Measurements from ENCODE around the gene ERLEC1.
"Not testable (repeated sequence)": the region's sequence is repeated elsewhere in the genome, so short reads cannot be mapped to it uniquely, and the experiment has no call there.

The ERLEC1 gene

DNA sequence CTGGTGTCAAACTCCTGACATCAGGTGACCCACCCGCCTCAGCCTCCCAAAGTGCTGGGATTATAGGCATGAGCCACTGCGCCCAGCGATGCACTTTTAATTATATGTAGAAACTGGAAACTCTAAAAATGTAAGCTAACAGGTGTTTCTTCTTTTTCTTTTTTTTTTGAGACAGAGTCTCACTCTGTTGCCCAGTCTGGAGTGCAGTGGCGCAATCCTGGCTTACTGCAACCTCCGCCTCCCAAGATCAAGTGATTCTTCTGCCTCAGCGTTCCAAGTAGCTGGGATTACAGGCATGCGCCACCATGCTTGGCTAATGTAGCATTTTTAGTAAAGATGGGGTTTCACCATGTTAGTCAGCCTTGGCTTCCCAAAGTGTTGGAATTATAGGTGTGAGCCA, 54.8 kb downstream of the ERLEC1 start:
- not testable (repeated sequence) for DNase-seq

GRCh38 chr2:53842891-53843290, 56.0 kb downstream of the ERLEC1 start:
- no peak for DNase-seq

DNA sequence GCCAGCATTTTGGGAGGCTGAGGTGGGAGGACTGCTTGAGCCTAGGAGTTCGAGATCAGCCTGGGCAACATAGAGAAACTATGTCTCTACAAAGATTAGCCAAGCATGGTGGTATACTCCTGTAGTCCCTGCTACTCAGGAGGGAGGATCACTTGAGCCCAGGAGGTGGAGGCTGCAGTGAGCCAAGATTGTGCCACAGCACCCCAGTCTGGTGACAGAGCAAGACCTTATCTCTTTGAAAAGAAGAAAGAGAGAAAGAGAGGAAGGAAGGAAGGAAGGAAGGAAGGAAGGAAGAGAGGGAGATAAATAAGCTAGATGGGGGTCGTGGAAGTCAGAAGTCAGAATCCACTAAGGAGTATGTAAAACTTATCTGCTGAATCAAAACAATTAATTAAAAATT, 56.8 kb downstream of the ERLEC1 start:
- no peak for DNase-seq

DNA sequence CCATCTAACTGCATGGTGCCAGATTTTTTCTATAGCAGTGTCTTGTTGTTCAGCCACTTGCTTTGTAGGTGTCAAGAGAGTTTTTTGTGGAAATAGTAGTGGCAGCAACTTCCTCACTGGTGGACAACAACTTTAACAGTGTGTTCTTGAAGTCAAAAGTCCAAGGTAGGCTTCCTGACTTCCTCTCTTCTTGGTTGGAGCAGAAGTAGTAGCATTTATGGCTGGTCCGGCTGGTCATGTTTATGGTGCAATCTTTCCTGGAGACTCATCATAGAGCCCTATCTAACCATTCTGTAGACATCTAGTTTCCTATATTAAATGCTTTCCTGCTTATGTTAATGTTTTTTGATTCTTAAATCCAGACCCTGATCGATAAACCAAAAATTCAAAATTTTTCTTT, 61.2 kb downstream of the ERLEC1 start:
- DNase-seq, result no peak

DNA sequence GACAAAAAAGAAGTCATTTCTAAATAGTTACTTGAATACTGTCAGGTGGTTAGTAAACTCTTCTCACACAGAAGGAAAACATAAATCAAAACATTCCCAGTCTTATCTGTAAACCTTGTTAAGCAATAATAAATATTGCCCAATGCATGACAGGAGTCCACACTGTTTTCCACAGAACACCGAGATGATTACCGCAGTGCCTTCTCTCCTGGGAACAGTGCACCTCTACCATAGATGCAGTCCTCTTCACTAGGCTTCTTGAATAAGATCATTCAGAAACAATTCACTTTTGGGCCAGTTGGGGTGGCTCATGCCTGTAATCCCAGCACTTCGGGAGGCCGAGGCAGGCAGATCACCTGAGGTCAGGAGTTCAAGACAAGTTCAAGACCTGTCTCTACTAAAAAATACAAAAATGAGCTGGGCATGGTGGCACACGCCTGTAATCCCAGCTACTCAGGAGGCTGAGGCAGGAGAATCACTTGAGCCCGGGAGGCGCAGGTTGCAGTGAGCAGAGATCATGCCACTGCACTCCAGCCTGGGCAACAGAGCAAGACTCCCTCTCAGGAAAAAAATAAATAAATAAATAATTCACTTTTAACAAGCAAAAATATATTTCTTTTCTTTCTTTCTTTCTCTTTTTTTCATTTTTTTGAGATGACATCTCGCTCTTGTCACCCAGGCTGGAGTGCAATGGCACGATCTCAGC, 64.4 kb downstream of the ERLEC1 start:
- not testable (repeated sequence) for DNase-seq

DNA sequence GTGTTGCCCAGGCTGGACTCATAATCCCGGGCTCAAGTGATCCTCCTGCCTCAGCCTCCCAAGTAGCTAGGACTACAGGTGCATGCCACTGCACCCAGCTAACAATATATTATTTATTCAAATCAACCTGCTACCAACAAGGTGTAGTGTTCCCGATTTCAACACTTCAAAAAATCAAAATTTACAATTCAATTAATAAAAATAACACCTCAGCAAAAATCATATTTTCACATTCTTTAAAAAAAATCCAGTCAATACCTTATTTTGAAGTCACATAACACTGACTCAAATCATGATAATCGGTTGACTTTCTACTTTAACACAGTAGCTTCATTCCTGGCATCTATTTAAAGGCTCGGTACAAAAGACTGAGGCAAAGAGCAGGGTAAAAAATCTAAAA, 65.7 kb downstream of the ERLEC1 start:
- no peak for DNase-seq

DNA sequence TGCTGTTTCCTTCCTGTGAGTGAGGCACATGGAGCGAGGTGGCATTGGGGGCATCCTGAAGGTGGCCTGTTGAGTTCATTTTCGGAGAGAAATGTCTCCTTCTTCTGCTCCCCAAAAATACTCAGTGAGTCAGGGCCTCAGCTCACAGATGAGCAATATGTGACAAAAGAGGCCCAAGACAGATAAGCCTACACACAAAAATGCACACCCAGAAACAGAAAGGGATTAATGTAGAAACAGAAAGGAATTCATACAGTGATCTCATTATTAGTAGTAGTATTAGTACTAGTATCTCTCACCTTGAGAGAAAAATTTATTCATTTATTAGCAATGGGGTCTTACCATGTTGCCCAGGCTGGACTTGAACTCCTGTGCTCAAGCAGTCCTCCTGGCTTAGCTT, 67.8 kb downstream of the ERLEC1 start:
- no peak for DNase-seq

- DNase-seq, result no peak
These were observed 69.4 kb downstream of the ERLEC1 start for GRCh38 chr2:53856272-53856671.

GRCh38 chr2:53859206-53860181, 72.7 kb downstream of the ERLEC1 start, which contains the start of gene GPR75:
Gene GPR75 (minus strand): TSS chr2:53859967. CDS start chr2:53854756, 5,211 bp downstream.
- no peak for DNase-seq

DNA sequence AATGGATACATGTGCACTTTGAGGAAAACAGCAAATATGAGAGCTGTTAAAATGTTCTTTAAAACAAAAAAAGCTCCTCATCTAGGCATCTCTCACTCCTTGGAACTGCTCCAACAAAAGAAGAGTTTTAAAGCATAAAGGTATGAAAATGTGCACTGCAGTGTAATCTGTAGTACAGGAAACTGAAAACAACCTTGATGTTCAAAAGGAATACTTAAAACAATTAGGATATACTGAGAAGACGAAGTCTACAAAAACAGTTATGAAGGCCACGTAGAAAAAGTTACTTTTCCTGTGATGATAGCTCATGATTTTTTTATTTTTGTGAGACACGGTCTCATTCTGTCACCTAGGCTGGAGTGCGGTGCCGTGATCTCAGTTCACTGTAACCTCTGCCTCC, 75.0 kb downstream of the ERLEC1 start:
- no peak for DNase-seq

GRCh38 chr2:53863538-53864227, 76.8 kb downstream of the ERLEC1 start:
- no peak for DNase-seq

DNA sequence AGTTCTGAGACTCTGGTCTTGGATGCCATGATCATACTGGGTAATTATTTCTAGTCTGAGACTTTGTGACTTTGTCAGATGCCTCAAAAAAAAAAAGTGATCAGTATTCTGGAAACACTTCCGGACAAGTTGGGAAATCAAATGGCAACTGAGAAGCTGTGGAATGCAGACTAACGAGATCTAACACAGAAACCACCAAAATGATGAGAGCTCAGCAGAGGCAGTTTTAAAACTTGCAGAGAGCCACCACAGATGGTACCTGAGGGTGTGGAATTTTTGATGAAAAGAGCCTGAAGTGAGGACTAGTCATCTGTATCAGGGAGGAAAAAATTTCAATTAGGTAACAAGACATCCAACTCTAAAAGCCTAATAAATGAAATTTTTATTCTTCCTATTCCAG, 78.4 kb downstream of the ERLEC1 start:
- DNase-seq, result no peak

DNA sequence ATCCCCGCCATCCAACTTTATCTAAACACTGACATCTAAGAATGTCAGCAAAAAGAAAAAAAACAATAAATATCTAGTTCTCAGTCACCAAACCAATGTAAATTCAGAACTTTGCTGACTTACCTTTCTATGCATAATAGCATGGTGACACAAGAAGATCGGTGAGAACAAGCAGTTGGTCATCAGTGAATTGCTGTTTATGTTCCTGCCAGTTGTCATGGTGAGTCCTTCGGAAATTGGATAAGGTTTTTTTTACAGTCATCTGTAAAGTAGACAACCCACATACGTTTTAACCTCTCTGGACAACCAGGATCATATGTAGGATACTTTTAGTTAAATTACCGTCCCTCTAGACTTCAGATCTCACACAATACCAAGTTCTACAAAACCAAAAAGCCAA, 79.1 kb downstream of the ERLEC1 start:
- DNase-seq, result no peak

DNA sequence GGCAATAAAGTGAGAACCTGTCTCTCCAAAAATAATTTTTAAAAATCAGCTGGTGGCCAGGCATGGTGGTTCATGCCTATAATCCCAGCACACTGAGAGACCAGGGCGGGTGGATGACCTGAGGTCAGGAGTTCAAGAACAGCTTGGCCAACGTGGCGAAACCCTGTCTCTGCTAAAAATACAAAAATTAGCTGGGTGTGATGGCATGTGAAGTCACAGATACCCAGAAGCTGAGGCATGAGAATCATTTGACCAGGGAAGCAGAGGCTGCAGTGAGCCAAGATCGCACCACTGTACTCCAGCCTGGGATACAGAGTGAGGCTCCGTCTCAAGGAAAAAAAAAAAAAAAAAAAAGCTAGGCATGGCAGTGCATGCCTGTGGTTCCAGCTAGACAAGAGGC, 80.3 kb downstream of the ERLEC1 start:
- no peak for DNase-seq

DNA sequence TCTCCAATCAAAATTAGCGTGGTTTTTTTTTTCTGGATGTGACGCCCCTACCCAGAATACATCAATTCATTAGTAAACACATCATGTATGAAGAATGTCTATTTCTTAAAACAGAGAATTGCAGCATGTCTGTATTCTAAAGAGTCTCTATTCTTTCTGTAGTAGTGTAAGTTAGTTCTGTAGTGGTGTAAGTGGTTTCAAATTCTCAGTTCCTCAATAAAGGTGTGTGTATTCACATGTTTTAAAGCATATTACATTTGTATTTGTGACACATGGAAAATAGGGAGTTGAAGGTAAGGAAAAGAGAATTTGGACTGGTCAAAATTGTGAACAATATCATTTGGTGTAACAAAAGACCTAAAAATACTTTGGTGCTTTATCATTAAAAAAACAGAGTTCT, 80.9 kb downstream of the ERLEC1 start:
- DNase-seq, result no peak
